Activated naive CD4-positive, alpha-beta T cell treated with anti-CD3 and anti-CD28 coated beads for 36 hours (primary cell): Measurements from ENCODE around the gene TPK1. TPM values are rescaled to one million over a fixed set of nuclear protein-coding genes. Genes with fewer than 3 reads are reported as not detected.

ENCODE experiments used
- CTCF ChIA-PET: fragments of 350-600 bp; sonication (Branson Sonifier 250); formaldehyde crosslinking; loops from one replicate; lab custom pipeline; 2021; ENCODE audit warnings: antibody characterized with exemption; lab: Charles Lee
- DNase-seq: peaks from one replicate; pipeline ENCODE4 v3.0.0-alpha.2; 2020
- H3K27ac Mint-ChIP-seq: one replicate; pipeline ENCODE4 v1.8.0; 2021; ENCODE audit warnings: mild to moderate bottlenecking, mixed read lengths
- H3K27me3 Mint-ChIP-seq: one replicate; pipeline ENCODE4 v1.8.0; 2021; ENCODE audit warnings: low read depth, mixed read lengths
- H3K36me3 Mint-ChIP-seq: one replicate; pipeline ENCODE4 v1.8.0; 2021; ENCODE audit warnings: low read depth, mixed read lengths
- H3K4me1 Mint-ChIP-seq: one replicate; pipeline ENCODE4 v1.8.0; 2021; ENCODE audit warnings: low read depth, mixed read lengths
- H3K4me3 Mint-ChIP-seq: one replicate; pipeline ENCODE4 v1.8.0; 2021; ENCODE audit warnings: mild to moderate bottlenecking, moderate library complexity, mixed read lengths
- H3K9me3 Mint-ChIP-seq: one replicate; pipeline ENCODE4 v1.8.0; 2021; ENCODE audit warnings: mixed read lengths
- intact Hi-C: fragments of 100-400 bp; cut with micrococcal nuclease; formaldehyde crosslinking; loops from one replicate; pipeline ENCODE4 v1.15.1; 2023
- total RNA-seq, 2 experiments: library from RNA; stranded (reverse); gene quantifications; one replicate each; pipeline ENCODE4 v1.2.3, GENCODE V29; 2021

The TPK1 gene
- total RNA-seq, 2 experiments from 2014 or later = 26.4 to 28.6 TPM

DNA sequence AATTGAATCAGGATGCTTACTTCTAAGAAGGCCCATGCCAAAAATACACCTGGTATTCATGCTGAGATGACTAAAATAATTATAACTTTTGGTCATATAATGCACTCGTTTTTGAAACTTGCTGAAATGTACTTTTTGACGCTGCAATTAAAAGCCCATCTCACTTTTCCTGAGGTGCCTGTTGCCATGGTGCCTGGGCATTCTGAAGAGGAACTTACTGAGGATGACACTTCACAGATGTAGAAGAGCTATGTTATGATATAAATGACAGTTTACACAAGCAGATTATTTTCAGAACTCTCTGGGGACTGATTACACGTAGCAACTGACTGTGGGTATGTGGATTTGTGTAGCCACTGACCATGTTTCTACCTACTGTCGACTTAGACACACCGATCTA, 182.4 kb downstream of the TPK1 start:
- H3K27ac Mint-ChIP-seq = no peak overlapping the region
- CTCF ChIA-PET = no interaction called here
- DNase-seq = no peak
- intact Hi-C loops = no loop called here
- H3K4me3 Mint-ChIP-seq = no peak overlapping the region
- peaks cover 4% of the 10 kb centered on the region for H3K9me3 Mint-ChIP-seq
- no peaks in the 10 kb centered on the region for H3K27me3 Mint-ChIP-seq
- H3K36me3 Mint-ChIP-seq = peaks cover 11% of the 10 kb centered on the region
- no peaks in the 10 kb centered on the region for H3K4me1 Mint-ChIP-seq

DNA sequence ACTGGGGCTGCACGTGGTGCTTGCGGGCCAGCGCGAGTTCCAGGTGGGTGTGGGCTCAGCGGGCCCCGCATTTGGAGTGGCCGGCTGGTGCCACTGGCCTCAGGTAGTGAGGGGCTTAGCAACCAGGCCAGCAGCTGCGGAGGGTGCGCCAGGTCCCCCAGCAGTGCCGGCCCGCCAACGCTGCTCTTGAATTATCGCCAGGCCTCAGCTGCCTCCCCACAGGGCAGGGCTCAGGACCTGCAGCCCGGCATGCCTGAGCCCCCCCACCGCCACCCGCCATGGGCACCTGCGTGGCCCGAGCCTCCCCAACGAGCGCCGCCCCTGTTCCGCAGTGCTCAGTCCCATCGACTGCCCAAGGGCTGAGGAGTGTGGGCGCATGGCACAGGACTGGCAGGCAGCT, 185.4 kb downstream of the TPK1 start:
- Mint-ChIP-seq H3K4me1 (no peaks in the 10 kb centered on the region), H3K9me3 (peaks cover 4% of the 10 kb centered on the region), H3K36me3 (peaks cover 17% of the 10 kb centered on the region), H3K4me3 (no peak overlapping the region), H3K27ac (no peak overlapping the region), H3K27me3 (no peaks in the 10 kb centered on the region)
- CTCF ChIA-PET = no interaction called here
- DNase-seq = no peak
- intact Hi-C loops = no loop called here

- Mint-ChIP-seq H3K4me1 (no peaks in the 10 kb centered on the region), H3K27me3 (no peaks in the 10 kb centered on the region), H3K9me3 (peaks cover 4% of the 10 kb centered on the region), H3K27ac (no peak overlapping the region), H3K36me3 (peaks cover 20% of the 10 kb centered on the region), H3K4me3 (no peak overlapping the region)
- CTCF ChIA-PET = no interaction called here
- intact Hi-C loops = no loop called here
- no peak for DNase-seq
Observed at GRCh38 chr7:144649120-144649519, 186.7 kb downstream of the TPK1 start.

GRCh38 chr7:144641389-144642044, 194.3 kb downstream of the TPK1 start:
- Mint-ChIP-seq H3K4me3 (no peak overlapping the region), H3K36me3 (peaks cover 3% of the 10 kb centered on the region), H3K4me1 (peaks cover 2% of the 10 kb centered on the region), H3K27me3 (no peaks in the 10 kb centered on the region), H3K9me3 (no peaks in the 10 kb centered on the region), H3K27ac (peak overlapping the region; percentile 17)
- no peak for DNase-seq
- CTCF ChIA-PET = no interaction called here
- intact Hi-C loops = no loop called here

DNA sequence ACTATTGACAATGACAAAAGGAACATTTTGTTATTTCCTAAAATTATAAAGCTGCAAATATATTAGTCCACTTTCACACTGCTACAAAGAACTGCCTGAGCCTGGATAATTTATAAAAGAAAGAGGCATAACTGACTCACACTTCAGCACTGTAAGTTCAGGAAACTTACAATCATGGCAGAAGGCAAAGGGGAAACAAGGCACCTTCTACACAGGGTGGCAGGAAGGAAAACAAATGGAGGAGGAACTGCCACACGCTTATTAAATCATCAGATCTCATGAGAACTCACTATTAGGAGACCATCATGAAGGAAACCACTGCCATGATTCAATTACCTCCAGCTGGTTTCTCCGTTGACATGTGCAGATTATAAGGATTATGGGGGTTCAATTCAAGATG, 203.1 kb downstream of the TPK1 start:
- Mint-ChIP-seq H3K4me1 (no peaks in the 10 kb centered on the region), H3K36me3 (peaks cover 11% of the 10 kb centered on the region), H3K4me3 (no peak overlapping the region), H3K27me3 (no peaks in the 10 kb centered on the region), H3K27ac (no peak overlapping the region), H3K9me3 (peaks cover 3% of the 10 kb centered on the region)
- DNase-seq = no peak
- intact Hi-C loops = no loop called here
- CTCF ChIA-PET = no interaction called here

- intact Hi-C loops = no loop called here
- Mint-ChIP-seq H3K4me3 (no peak overlapping the region), H3K27ac (no peak overlapping the region), H3K4me1 (no peaks in the 10 kb centered on the region), H3K27me3 (no peaks in the 10 kb centered on the region), H3K9me3 (peaks cover 3% of the 10 kb centered on the region), H3K36me3 (peaks cover 11% of the 10 kb centered on the region)
- no peak for DNase-seq
- CTCF ChIA-PET = no interaction called here
Observed at GRCh38 chr7:144629598-144629997, 206.3 kb downstream of the TPK1 start.

DNA sequence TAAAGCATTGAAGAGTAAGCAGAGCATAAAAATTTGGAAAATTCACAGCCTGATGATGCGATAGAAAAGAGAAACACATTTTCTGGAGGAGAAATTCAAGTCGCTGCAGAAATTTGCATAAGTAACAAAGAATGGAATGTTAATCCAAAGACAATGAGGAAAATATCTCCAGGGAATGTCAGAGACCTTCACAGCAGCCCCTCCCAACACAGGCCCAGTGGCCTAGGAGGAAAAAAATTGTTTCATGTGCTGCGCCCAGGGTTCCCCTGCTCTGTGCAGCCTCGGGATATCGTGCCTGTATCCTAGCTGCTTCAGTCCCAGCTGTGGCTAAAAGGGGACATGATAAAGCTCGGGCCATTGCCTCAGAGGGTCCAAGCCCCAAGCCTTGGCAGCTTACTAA, 206.8 kb downstream of the TPK1 start:
- CTCF ChIA-PET = no interaction called here
- H3K9me3 Mint-ChIP-seq = peaks cover 3% of the 10 kb centered on the region

DNA sequence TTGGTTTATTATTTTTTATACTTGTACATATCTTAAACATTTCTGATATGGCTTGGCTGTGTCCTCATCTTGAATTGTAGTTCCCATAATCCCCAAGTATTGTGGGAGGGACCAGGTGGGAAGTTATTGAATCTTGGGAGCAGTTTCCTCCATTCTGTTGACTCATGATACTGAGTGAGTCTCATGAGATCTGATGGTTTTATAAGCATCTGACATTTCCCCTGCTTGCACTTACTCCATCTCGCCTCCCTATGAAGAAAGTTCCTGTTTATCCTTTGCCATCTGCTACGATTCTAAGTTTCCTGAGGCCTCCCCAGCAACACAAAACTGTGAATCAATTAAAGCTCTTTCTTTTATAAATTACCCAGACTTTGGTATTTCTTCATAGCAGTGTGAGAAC, 207.7 kb downstream of the TPK1 start:
- Mint-ChIP-seq H3K4me1 (no peaks in the 10 kb centered on the region), H3K9me3 (peaks cover 3% of the 10 kb centered on the region), H3K27me3 (no peaks in the 10 kb centered on the region), H3K36me3 (peaks cover 11% of the 10 kb centered on the region), H3K4me3 (no peak overlapping the region), H3K27ac (no peak overlapping the region)
- CTCF ChIA-PET = no interaction called here
- intact Hi-C loops = no loop called here
- DNase-seq = no peak

More for the DNA sequence above, 206.8 kb downstream of the TPK1 start:
- intact Hi-C loops = no loop called here
- Mint-ChIP-seq H3K36me3 (peaks cover 11% of the 10 kb centered on the region), H3K27me3 (no peaks in the 10 kb centered on the region), H3K4me3 (no peak overlapping the region), H3K4me1 (no peaks in the 10 kb centered on the region), H3K27ac (no peak overlapping the region)
- DNase-seq = no peak

- H3K36me3 Mint-ChIP-seq = peaks cover 40% of the 10 kb centered on the region
- no peak for DNase-seq
- H3K27ac Mint-ChIP-seq = no peak overlapping the region
- H3K4me3 Mint-ChIP-seq = no peak overlapping the region
- H3K9me3 Mint-ChIP-seq = peaks cover 12% of the 10 kb centered on the region
- no peaks in the 10 kb centered on the region for H3K4me1 Mint-ChIP-seq
- intact Hi-C loops = no loop called here
- no peaks in the 10 kb centered on the region for H3K27me3 Mint-ChIP-seq
- CTCF ChIA-PET = interaction anchor here (0.6 kb wide), 1 partner anchor 594 kb away, joined by 3 read pairs; no protein-coding TSS in a partner anchor
Observed at GRCh38 chr7:144622745-144623144, 213.1 kb downstream of the TPK1 start.

GRCh38 chr7:144606261-144606660, 229.6 kb downstream of the TPK1 start:
- DNase-seq = no peak
- Mint-ChIP-seq H3K4me3 (no peak overlapping the region), H3K36me3 (peaks cover 14% of the 10 kb centered on the region), H3K27ac (no peak overlapping the region), H3K9me3 (no peaks in the 10 kb centered on the region), H3K27me3 (no peaks in the 10 kb centered on the region), H3K4me1 (no peaks in the 10 kb centered on the region)
- intact Hi-C loops = no loop called here
- CTCF ChIA-PET = no interaction called here

DNA sequence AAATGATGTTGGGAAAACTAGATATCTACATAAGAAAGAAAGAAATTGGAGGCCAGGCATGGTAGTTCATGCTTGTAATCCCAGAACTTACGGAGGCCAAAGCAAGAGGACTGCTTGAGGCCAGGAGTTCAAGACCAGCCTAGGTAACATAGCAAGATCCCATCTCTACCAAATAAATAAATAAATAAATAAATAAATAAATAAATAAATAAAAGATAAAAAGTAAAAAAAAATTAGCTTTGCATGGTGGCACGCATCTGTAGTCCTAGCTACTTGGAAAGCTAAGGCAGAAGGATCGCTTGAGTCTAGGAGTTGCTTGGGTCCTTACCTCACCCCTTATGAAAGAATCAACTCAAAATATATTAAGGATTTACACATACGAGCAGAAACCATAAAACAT, 238.9 kb downstream of the TPK1 start:
- H3K27me3 Mint-ChIP-seq = no peaks in the 10 kb centered on the region
- H3K9me3 Mint-ChIP-seq = peaks cover 24% of the 10 kb centered on the region
- CTCF ChIA-PET = no interaction called here
- intact Hi-C loops = no loop called here
- H3K4me1 Mint-ChIP-seq = no peaks in the 10 kb centered on the region
- no peak overlapping the region for H3K4me3 Mint-ChIP-seq
- DNase-seq = no peak
- peaks cover 42% of the 10 kb centered on the region for H3K36me3 Mint-ChIP-seq
- no peak overlapping the region for H3K27ac Mint-ChIP-seq

DNA sequence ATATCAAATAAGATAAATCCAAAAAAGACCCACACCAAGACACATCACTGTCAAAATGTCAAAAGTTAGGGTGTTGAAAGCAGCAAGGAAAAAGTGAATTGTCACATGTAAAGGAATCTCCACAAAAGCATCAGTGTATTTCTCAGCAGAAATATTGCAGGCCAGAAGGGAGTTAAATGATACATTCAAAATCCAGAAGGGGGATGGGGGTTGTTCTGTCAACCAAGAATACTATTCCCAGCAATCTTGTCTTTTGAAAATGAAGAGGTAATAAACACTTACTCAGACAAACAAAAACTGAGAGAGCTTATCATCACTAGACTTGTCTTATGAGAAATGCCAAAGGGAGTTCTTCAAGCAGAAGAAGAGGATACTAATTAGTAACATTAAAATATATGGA, 241.3 kb downstream of the TPK1 start:
- Mint-ChIP-seq H3K4me1 (no peaks in the 10 kb centered on the region), H3K36me3 (peaks cover 44% of the 10 kb centered on the region), H3K4me3 (no peak overlapping the region), H3K9me3 (peaks cover 24% of the 10 kb centered on the region), H3K27ac (no peak overlapping the region), H3K27me3 (no peaks in the 10 kb centered on the region)
- intact Hi-C loops = no loop called here
- DNase-seq = no peak
- CTCF ChIA-PET = no interaction called here

DNA sequence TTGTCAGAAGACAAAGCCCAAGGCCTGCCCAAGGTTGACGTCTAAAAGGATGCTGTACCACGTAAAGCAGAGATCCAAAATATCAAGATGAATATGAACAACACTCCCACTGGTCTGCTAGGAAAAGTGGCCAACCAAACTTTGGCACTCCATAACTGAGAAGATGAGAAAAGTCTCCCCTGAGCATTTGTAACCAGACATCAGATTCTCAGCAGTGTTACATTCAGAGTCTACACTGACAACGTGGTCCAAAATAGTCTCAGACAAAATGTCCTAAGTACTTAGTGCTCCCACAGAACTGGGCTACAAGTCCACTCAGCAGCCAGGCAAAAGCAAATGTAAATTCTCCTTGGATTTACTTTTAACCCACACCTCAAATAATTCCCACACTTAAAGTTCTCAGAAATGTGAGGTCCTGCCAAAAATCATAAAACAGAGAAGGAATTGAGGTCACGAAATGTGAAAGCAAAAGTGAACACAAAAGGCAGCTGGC, 247.2 kb downstream of the TPK1 start:
- DNase-seq = no peak
- Mint-ChIP-seq H3K4me1 (no peaks in the 10 kb centered on the region), H3K36me3 (peaks cover 29% of the 10 kb centered on the region), H3K4me3 (no peak overlapping the region), H3K9me3 (peaks cover 3% of the 10 kb centered on the region), H3K27me3 (no peaks in the 10 kb centered on the region), H3K27ac (no peak overlapping the region)
- intact Hi-C loops = no loop called here
- CTCF ChIA-PET = no interaction called here
